Astrocyte of the hippocampus (primary cell): ENCODE results near the gene NPC1.
"Not testable (repeated sequence)": the region's sequence is repeated elsewhere in the genome, so short reads cannot be mapped to it uniquely, and the experiment has no call there.

Experiments used
- DNase-seq: peaks from one replicate; pipeline ENCODE4 v3.0.0; 2011; ENCODE audit warnings: low read depth, low spot score

Gene NPC1

GRCh38 chr18:23523429-23524212 is 62.7 kb downstream of the NPC1 start:
- peak; percentile 46 for DNase-seq

- no peak for DNase-seq
Measured at GRCh38 chr18:23521907-23522306, 64.4 kb downstream of the NPC1 start.

DNA sequence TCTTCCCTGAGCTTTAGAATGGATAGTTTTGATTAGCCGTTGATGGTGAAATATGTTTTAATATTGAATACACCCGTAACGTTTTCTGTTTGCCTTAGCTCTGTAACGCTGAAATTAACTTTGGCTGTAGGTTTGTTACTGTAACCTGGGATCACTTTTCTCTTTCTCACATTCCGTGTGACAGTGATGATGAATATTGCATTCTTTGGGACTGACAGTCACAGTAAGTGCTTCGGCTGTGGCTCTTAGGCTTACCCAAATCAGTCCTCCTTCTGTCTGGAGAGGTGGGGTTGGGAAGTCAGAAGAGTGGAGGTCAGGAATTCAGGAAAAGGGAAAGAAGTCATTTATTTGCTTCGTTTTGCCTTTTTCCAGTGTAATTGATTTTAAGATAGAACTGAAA is 65.0 kb downstream of the NPC1 start:
- DNase-seq: no peak

GRCh38 chr18:23519734-23520133 is 66.6 kb downstream of the NPC1 start:
- DNase-seq: no peak

DNA sequence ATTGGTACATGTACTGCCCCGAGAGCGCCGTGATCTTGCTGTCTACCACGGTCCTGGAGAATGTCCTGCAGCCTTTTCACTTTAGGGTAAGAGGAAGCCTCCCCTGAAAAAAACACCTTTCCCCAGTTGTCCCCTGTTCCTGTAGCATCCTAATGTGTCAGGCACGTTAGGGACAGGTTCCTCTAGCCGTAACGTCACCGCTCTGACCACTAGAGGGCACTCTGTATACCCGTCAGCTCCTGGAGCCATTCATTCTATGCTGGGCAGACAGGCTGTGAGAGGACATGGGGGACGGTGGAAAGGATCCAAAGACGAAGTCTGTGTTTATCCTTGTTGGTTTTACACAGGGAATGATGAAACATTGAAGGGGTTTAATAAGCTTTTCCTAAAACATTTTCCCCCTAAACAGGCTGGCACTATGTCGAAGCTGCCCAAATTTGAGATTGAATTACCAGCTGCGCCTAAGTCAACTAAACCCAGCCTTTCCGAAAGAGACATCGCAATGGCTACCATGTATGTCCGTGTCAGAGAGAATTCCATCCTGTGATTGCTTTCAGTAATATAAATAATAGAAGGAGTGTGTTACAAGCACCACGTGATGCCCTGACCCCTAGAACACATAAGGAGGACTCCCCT is 70.3 kb downstream of the NPC1 start:
- peak; percentile 87 for DNase-seq

GRCh38 chr18:23512641-23513040 is 73.7 kb downstream of the NPC1 start:
- no peak for DNase-seq

DNA sequence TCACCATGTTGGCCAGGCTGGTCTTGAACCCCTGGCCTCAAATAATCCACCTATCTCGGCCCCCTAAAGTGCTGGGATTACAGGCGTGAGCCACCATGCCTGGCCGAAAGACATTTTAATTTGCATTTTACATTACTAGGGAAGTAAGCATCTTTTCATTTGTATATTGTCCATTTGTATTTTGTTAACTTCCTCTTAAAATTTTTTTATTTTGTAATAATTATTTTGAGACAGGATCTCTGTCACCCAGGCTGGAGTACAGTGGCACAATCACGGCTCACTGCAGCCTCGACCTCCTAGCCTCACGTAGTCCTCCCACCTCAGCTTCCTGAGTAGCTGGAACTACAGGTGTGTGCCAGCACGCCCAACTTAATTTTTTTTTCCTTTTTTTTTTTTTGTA is 74.1 kb downstream of the NPC1 start:
- DNase-seq: not testable (repeated sequence)

DNA sequence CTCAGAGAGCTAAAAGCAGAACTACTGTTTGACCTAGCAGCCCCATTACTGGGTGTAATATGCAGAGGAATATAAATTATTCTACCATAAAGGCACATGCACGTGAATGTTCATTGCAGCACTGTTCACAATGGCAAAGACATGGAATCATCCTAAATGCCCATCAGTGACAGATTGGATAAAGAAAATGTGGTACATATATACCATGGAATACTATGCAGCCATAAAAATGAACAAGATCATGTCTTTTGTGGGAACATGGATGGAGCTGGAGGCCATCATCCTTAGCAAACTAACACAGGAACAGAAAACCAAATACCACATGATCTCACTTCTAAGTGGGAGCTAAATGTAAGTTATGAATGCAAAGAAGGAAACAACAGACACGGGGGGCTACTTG is 75.4 kb downstream of the NPC1 start:
- DNase-seq: not testable (repeated sequence)

DNA sequence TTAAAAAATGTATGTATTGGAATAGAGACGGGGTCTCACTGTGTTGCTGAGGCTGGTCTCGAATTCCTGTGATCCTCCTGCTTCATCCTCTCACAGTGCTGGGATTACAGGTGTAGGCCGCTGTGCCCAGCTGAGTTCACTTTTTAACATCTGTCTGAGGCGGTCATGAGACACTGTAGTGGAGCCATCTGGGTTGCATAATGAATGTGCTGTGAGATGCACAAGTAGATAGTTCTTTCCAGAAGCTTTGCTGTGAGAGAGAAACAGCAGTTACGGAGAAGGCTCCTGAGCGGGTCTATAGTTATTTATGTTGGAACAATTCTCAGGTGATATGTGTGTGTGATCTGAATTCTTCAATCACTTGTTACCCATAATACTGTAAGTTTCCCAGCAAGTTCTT is 79.9 kb downstream of the NPC1 start:
- DNase-seq: no peak

- no peak for DNase-seq
Measured at GRCh38 chr18:23504720-23505119, 81.6 kb downstream of the NPC1 start.

DNA sequence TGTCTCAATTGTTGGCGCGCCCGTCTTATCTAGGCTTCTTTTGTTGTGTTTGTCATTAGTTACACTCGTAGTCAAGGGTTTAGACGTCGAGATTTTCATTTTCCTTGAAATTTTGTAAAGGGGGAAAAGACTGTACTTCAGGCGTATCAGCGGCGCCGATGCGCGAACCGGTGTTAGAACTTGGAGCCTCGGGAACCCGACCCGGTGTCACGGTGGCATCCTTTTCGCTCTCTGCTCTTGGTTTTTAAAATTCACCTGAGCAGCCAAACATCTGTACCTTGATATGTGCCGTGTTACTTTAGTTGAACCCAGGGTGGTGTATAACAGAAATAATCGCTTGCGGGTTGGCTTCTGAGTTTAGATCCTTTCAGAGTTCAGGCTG is 82.4 kb downstream of the NPC1 start:
- no peak for DNase-seq

DNA sequence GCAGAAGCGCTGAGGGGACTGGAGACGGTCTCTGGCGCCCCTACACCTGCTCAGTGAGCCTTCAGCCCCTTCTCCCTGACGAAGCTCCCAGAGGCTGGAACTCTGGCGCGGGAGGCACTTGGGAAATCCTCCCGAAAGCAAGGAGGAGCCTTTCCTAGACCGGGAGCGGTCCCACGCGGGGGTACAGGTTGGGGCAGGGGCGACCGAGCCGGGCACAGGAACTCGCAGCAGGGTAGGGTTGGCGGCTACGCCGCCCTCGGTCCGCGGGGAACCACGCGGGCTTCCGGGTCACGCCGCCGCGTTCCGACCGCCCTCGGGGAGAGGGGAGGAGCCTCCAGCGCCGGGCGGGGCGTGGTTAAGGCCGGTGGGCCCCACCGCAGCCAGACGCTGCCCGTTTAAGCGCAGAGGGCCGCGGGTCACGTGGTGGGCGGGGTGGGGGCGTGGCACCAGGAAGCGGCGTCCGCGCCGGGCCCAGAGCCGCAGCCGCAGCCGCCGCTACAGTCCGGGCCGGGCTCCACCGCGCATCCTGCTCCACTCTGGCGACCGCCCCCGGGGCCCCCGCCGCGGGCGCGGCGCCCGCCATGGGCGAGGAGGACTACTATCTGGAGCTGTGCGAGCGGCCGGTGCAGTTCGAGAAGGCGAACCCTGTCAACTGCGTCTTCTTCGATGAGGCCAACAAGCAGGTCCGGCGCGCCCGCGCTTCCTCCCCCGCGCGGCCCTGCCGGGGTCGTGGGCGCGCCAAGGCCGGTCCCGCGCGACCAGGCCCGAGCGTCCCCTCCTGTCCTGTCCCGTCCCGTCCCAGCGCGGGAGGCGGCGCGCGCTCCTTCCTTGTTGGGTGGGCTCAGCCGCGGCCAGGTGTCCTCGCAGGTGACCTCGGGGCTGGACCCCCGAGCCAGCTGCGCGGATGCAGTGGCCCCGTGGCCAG is 83.0 kb downstream of the NPC1 start, which contains the start of gene RMC1:
RMC1 (plus strand) TSS at position 474 of the 925 bp plus-strand sequence; CDS start at position 582, 108 bp downstream.
- peak; percentile 99 for DNase-seq

DNA sequence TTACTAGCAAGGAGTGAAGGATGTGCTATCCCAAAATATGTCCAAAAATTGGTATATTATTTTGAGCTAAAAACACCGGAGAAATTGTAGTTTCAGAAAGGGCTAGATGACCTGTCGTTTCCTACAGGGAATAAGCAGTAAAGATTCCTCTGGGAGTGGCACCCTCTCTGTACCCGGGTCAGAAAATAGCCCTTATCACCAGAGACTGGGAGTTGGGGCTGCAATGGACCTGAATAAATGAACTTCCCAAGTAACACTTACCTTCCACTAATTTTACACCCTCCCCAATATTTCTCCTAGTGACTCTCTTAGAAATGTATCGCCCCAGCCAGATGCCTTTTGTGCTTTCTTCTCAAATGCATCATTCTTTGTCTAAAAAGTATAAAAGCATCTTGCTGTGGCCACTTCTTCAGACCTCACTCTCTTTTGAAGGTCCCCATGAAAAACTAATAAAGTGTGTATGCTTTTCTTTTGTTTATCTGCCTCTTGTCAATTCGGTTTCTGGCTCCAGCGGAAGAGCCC is 83.7 kb downstream of the NPC1 start:
- DNase-seq: no peak

GRCh38 chr18:23501626-23502025 is 84.7 kb downstream of the NPC1 start:
- DNase-seq: no peak

DNA sequence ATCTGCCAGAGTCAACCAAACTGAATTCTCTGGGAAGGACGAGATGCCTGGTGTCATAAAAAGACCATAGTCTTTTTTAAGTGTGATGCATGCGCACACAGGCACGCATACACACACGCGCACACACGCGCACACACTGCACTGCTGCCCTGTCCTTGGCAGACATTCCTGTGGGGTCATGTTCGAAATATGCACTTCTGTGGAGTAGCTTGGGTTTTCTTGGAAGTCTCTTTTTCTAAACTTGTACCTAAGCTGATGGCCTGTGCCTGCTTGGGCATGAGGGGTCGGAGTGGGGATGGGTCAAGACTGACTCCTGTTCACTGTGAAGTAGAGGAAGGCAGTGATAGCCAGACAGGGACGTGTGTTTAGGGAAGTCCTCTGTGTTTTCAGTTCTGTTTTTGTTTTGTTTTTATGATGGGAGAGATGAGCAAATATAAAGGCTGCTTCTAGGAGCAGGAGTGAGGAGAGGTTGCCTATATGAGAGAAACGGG is 87.0 kb downstream of the NPC1 start:
- DNase-seq: peak; percentile 51

- peak; percentile 81 for DNase-seq
Measured at GRCh38 chr18:23498877-23499276, 87.4 kb downstream of the NPC1 start.

- no peak for DNase-seq
Measured at GRCh38 chr18:23498117-23498516, 88.2 kb downstream of the NPC1 start.

GRCh38 chr18:23495723-23496440 is 90.4 kb downstream of the NPC1 start:
- no peak for DNase-seq

- no peak for DNase-seq
Measured at GRCh38 chr18:23494992-23495391, 91.3 kb downstream of the NPC1 start.

- no peak for DNase-seq
Measured at GRCh38 chr18:23493654-23494053, 92.7 kb downstream of the NPC1 start.

DNA sequence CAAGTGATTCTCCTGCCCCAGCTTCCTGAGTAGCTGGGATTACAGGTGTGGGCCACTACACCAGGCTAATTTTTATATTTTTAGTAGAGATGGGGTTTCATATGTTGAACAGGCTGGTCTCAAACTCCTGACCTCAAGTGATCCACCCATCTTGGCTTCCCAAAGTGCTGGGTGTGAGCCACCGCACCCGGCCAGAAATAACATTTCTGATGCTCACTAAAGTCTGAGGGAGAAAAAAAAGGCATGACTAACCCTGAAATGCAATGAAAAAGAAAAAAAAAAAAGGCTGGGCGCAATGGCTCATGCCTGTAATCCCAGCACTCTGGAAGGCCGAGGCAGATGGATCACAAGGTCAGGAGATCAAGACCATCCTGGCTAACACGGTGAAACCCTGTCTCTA is 96.7 kb downstream of the NPC1 start:
- DNase-seq: peak; percentile 26
